Erythroblast (primary cell): ENCODE measurements around the gene SLC2A5.

ENCODE experiments used
- GATA1 ChIP-seq: IDR thresholded peaks from 2 replicates; pipeline ENCODE4 v1.6.1; 2011; ENCODE audit warnings: low read depth, mild to moderate bottlenecking, control low read depth, low read length, moderate library complexity
- POLR2A ChIP-seq: IDR thresholded peaks from 2 replicates; pipeline ENCODE4 v1.6.1; 2011; ENCODE audit warnings: mild to moderate bottlenecking, low read length

DNA sequence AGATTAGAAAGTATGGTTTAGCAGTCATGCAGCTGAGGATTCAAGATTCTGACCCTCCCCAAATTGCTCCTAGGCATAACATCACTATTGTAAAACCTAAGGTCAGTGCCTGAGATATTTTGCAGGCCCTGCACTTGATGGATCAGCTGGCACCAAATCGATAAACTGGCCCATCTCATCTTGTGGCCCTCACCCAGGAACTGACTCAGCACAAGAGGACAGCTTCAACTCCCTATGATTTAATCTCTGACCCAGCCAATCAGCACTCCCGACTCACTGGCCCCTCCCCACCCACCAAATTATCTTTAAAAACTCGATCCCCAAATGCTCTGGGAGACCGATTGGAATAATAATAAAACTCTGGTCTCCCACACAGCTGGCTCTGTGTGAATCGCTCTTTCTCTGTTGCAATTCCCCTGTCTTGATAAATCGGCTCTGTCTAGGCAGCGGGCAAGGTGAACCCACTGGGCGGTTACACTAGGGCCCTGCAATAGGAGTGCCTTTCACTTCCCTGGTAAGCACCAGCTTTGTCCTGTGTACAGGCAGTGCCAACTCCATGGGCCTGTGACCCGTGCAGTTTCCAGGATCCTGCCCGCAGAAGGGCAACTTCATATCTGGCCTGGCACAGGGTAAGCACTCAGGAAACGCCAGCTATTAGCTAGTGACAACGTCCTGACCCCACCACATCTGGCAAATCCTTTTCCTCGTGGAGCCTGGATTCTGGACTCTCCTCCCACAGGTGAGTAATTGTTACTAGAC lies 28.7 kb upstream of the SLC2A5 start:
- TF ChIP-seq POLR2A = no peak
- TF ChIP-seq GATA1 = no peak
